ENCODE data around the gene ANKS6. TPM values are rescaled to one million over a fixed set of nuclear protein-coding genes. Genes with fewer than 3 reads are reported as not detected.

Gene ANKS6
- total RNA-seq, 4 donors from 2014 or later, result 11.0 to 21.7 (median 15.3) TPM

DNA sequence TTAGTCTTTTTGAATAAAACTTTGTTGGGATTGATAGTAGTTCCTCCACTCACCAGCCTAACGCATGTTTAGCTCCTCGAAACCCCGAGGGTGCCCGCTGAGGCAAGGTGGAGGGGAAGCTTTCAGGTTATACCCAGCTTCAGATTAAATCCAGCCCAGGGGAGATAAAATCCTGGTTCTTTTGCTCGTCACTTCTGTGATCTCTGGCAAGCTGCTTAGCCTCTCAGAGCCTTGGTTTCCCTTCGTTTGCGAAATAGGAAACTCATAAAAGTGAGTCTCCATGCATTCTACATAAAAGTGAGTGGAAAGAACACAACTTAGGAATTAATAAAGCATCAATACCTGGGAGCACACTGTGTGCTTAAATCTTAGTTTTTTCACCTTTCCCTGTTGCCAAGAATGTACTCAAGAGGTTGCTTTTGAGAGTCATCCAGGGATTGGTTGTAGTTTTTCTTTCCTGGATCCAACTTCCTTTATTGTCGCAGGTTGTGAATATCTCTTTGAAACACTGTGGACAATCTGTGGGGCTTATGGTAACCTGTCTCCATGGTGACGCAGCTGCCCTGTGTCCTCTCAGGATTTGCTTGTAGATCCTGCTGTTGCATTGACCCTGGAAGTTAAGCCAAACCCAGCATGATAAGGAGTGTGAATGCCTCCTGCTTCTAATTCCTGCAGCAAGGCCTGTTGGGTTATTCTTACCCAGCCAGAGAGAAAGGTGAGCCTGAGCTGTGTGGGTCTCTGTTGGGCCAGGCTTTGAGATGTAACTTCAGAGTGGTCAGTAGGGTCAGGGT, 13.2 kb upstream of the ANKS6 start:
- Histone ChIP-seq H3K27ac (peak overlapping the region; percentile 67 to 83 (median 74)), H3K36me3 (no peaks in the 10 kb centered on the region), H3K4me3 (peak overlapping the region in 1 of 4 donors; percentile 59), H3K9me3 (no peaks in the 10 kb centered on the region), H3K27me3 (no peaks in the 10 kb centered on the region), H3K4me1 (peaks cover 21 to 73% (median 49%) of the 10 kb centered on the region in 3 donors)
- WGBS, 2 donors, result 68 to 92% methylated on average over 9 of the region's 9 CpGs
- no peak for TF ChIP-seq POLR2A (IDR thresholded peaks at IDR 0.05)
- TF ChIP-seq, protein P1, sequence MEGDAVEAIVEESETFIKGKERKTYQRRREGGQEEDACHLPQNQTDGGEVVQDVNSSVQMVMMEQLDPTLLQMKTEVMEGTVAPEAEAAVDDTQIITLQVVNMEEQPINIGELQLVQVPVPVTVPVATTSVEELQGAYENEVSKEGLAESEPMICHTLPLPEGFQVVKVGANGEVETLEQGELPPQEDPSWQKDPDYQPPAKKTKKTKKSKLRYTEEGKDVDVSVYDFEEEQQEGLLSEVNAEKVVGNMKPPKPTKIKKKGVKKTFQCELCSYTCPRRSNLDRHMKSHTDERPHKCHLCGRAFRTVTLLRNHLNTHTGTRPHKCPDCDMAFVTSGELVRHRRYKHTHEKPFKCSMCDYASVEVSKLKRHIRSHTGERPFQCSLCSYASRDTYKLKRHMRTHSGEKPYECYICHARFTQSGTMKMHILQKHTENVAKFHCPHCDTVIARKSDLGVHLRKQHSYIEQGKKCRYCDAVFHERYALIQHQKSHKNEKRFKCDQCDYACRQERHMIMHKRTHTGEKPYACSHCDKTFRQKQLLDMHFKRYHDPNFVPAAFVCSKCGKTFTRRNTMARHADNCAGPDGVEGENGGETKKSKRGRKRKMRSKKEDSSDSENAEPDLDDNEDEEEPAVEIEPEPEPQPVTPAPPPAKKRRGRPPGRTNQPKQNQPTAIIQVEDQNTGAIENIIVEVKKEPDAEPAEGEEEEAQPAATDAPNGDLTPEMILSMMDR (IDR thresholded peaks at IDR 0.05), result no peak
- no peak for DNase-seq
- intact Hi-C loops (cut with DNase I), result no loop called here

DNA sequence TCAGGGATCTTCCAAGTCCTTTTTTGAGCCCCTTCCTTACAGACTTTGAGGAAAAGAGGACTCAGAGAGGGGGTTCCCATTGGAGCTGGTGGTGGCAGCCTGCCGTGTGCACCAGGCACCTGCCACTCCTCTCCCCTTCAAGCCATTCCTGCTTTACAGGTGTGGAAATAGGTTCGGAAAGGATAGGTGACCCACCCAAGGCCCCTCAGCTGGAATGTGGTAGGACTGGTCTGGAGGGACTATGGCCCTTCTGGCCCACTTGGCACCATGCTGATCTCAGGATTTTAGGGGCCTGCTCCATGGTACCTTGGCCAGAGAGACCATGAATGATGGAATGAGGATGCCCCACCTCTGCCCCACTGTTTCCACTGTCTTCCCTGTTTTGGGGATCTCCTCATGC, 12.5 kb upstream of the ANKS6 start:
- H3K27me3 ChIP-seq, result no peaks in the 10 kb centered on the region
- peaks cover 21 to 79% (median 49%) of the 10 kb centered on the region in 3 donors for H3K4me1 ChIP-seq
- no peak for DNase-seq
- H3K9me3 ChIP-seq, result no peaks in the 10 kb centered on the region
- peak overlapping the region; percentile 49 to 76 (median 58) for H3K4me3 ChIP-seq
- H3K36me3 ChIP-seq, result no peaks in the 10 kb centered on the region
- WGBS, 2 donors, result 76% methylated on average over 2 of the region's 2 CpGs; no CpG with 5 or more reads in 1 of the 2 donors
- TF ChIP-seq POLR2A (IDR thresholded peaks at IDR 0.05), result no peak
- TF ChIP-seq, protein P1 (IDR thresholded peaks at IDR 0.05), result no peak
- peak overlapping the region; percentile 67 to 83 (median 74) for H3K27ac ChIP-seq
- intact Hi-C loops (cut with DNase I), result no loop called here

DNA sequence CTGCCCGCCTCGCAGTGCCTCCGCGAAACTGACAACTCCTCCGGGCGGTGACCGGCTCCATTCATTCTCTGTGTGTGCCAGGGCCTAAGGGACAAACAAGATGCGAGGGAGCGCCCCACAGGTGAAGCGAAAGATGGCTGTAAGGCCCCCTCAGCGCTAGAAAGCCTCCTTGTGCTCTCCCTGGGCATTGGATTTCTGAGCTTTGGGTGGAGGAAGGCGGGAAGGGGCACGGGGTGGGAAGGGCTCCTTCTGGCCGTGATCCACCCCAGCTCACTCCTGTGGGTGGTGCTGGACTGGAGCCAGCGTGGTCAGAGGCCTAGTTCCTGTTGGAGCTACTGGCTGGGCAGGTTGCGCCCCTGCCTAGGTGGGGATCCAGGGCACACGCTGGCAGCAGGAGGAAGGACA, 12.1 kb upstream of the ANKS6 start:
- no peaks in the 10 kb centered on the region for H3K9me3 ChIP-seq
- H3K27me3 ChIP-seq, result no peaks in the 10 kb centered on the region
- no peak for TF ChIP-seq POLR2A (IDR thresholded peaks at IDR 0.05)
- TF ChIP-seq, protein P1 (IDR thresholded peaks at IDR 0.05), result no peak
- peaks cover 21 to 84% (median 49%) of the 10 kb centered on the region in 3 donors for H3K4me1 ChIP-seq
- intact Hi-C loops (cut with DNase I), result no loop called here
- H3K27ac ChIP-seq, result peak overlapping the region; percentile 67 to 83 (median 74)
- WGBS, 2 donors, result 8 to 12% methylated on average over 2 to 11 of the region's 17 CpGs
- H3K4me3 ChIP-seq, result peak overlapping the region; percentile 49 to 76 (median 58)
- DNase-seq, result no peak
- H3K36me3 ChIP-seq, result no peaks in the 10 kb centered on the region

DNA sequence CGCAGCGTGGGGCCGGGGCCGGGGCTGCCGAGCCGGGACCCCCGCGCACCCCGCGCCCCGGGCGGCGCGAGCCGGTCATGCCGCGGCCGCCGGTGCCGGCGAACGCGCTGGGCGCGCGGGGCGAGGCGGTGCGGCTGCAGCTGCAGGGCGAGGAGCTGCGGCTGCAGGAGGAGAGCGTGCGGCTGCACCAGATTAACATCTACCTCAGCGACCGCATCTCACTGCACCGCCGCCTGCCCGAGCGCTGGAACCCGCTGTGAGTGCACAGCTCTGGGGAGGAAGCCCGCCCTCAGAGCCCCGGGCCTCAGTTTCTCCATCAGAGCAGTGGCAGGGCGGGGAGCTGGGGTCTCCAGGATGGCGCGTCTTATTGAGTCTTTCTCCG, 11.4 kb upstream of the ANKS6 start:
- TF ChIP-seq, protein P1 (IDR thresholded peaks at IDR 0.05), result no peak
- no peak for TF ChIP-seq POLR2A (IDR thresholded peaks at IDR 0.05)
- H3K4me1 ChIP-seq, result peaks cover 21 to 90% (median 49%) of the 10 kb centered on the region in 3 donors
- intact Hi-C loops (cut with DNase I), result no loop called here
- WGBS, 2 donors, result 0 to 2% methylated on average over 9 to 12 of the region's 46 CpGs
- DNase-seq, result no peak
- no peaks in the 10 kb centered on the region for H3K27me3 ChIP-seq
- peak overlapping the region; percentile 49 to 76 (median 58) for H3K4me3 ChIP-seq
- no peaks in the 10 kb centered on the region for H3K9me3 ChIP-seq
- peak overlapping the region; percentile 67 to 83 (median 77) for H3K27ac ChIP-seq
- no peaks in the 10 kb centered on the region for H3K36me3 ChIP-seq

DNA sequence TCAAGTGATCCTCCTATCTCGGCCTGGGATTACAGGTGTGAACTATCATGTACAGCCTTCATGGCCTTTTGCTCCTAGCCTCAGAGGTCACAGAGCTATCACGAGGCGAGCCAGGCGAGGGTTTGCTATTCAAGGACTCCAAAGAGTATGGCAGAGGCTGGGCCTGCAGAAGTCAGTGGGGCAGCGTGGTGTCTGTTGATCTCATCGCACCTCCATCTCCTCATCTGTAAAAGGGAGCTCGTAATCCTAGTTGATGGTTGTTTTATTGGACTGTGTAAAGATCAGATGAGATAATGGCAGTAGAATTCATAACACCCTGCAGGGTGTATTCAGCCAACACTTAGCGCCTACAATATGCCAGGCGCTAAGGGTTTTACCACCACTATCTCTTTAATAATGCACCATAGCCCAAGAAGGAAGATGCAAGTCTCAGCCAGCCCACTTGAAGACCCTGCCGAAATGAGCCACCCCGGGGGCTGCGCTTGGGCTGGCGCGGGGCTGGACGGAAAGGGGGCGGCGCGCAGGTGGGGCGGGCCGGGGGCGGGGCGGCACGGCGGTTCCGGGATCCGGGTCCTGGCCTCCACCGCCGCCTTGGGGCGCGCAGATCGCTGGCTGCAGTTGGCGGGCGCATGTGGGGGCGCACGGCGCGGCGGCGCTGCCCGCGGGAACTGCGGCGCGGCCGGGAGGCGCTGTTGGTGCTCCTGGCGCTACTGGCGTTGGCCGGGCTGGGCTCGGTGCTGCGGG, 10.9 kb upstream of the ANKS6 start, which contains the start of gene GALNT12:
Gene GALNT12, plus strand, starts transcription at position 601 of the 744 bp plus-strand sequence. Its CDS starts 29 bp downstream, at position 630.
- H3K27me3 ChIP-seq, result no peaks in the 10 kb centered on the region
- peaks cover 21 to 96% (median 49%) of the 10 kb centered on the region in 3 donors for H3K4me1 ChIP-seq

More for the DNA sequence above, 10.9 kb upstream of the ANKS6 start, which contains the start of gene GALNT12:
- DNase-seq, result no peak
- H3K4me3 ChIP-seq, result peak within 1 kb of the TSS; percentile 49 to 76 (median 58)
- intact Hi-C loops (cut with DNase I), result no loop called here
- H3K36me3 ChIP-seq, result no peaks in the 10 kb centered on the region
- TF ChIP-seq, protein P1 (IDR thresholded peaks at IDR 0.05), result no peak
- no peak for TF ChIP-seq POLR2A (IDR thresholded peaks at IDR 0.05)
- H3K9me3 ChIP-seq, result no peaks in the 10 kb centered on the region
- peak within 1 kb of the TSS; percentile 67 to 83 (median 77) for H3K27ac ChIP-seq
- 28 to 48% methylated on average over 5 of the region's 51 CpGs for WGBS, 2 donors

Measured in esophagus squamous epithelium (tissue), 5 donors.